ENCODE results near the gene GTPBP3.
"Not testable (repeated sequence)": the region's sequence is repeated elsewhere in the genome, so short reads cannot be mapped to it uniquely, and the experiment has no call there.

The GTPBP3 gene

GRCh38 chr19:17341845-17342244, 4.5 kb downstream of the GTPBP3 start:
- no peak for DNase-seq (ENCODE audit: low read depth)

DNA sequence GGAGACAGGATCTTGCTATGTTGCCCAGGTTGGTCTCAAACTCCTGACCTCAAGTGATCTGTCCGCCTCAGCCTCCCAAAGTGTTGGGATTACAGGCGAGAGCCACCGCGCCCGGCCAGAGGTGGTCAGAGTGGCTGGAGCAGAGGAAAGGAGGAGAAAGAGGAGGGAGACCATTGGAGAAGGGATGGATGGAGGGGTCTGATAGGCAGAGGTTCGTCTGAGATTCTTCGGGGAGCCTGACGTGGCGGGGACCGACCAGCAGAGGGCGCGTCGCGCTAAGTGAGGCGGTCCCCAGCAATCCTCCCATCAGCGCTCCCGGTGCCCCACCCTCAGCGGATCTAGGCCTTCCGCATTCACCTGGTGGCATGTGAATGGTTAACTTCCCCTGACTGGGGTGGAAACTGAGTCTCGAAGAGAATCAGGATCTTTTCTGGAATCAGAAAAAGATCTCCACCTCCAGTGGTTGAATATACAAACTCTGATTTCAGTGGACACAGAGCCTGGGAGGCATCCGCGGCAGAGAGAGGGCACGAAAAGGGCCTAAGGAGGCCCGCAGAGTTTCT, 8.8 kb downstream of the GTPBP3 start:
- DNase-seq (ENCODE audit: low read depth) = peak; percentile 76

- no peak for DNase-seq (ENCODE audit: low read depth)
These were observed 10.0 kb downstream of the GTPBP3 start for GRCh38 chr19:17347361-17347760.

GRCh38 chr19:17347877-17348276, 10.5 kb downstream of the GTPBP3 start:
- DNase-seq (ENCODE audit: low read depth) = no peak

GRCh38 chr19:17348700-17349099, 11.3 kb downstream of the GTPBP3 start:
- no peak for DNase-seq (ENCODE audit: low read depth)

DNA sequence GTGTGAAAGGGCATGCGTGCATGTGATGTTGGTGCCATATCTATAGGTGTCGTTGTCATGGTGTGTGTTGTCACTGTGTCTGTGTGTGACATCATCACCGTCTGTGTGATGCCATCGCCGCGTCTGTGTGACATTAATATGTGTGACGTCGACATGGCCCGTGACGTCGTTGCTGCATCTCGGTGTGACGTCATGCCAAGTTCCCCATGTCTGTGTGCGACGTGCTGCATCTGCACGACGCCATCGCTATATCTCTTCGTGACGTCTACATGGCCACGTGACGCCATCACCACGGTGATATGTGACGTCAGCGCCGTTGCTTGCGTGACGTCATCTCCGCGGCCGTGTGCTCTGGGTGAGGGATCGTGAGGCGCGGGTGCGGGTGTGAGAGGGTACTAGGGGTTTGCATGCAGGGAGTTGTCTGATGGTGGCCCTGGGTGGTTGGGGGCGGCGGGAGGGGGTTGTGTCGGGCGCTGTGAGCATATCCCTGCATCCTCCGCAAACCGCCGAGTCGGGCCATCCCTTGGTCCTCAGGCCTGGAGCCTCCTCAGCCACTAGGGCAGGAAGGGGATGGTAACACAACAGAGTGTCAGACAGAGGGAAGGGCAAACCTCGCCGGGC, 14.6 kb downstream of the GTPBP3 start:
- no peak for DNase-seq (ENCODE audit: low read depth)

GRCh38 chr19:17352608-17353280, 15.4 kb downstream of the GTPBP3 start:
- no peak for DNase-seq (ENCODE audit: low read depth)

DNA sequence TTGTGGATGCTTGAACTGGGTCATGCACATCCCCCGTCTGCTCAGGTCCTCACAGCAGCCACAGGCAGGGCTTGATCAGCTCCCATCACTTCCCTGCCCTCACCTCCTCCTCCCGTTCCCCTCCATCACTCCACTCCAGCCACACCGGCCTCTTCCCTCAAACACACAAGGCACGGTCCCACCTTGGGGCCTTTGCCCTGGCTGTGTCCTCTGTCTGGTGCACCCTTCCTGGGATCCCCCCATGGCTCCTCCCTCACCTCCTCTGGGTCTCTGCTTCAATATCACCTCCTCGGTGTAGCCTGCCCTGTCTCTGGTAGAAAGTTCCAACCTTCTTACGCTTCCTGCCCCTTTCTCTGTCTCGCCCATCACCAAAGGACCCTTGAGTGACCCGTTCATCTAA, 16.0 kb downstream of the GTPBP3 start:
- DNase-seq (ENCODE audit: low read depth) = no peak

DNA sequence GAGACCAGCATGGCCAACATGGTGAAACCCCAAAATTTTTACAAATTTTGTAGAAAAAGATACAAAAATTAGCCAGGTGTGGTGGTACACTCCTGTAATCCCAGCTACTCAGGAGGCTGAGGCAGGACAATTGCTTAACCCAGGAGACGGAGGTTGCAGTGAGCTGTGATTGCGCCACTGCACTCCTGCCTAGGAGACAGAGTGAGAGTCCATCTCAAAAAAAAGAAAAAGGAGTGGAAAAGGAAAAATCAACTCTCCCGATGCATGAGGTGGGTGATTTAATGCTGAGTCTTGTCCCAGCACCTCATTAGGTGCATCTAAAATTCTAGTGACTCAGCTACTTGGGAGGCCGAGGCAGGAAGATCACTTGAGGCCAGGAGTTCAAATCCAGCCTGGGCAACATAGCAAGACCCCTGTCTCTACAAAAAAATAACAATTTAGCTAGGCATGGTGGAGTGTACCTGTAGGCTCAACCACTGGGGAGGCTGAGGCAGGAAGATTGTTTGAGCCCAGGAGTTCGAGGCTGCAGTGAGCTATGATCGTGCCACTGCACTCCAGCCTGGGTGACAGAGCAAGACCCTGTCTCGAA, 19.8 kb downstream of the GTPBP3 start:
- no peak for DNase-seq (ENCODE audit: low read depth)

- DNase-seq (ENCODE audit: low read depth) = no peak
These were observed 20.4 kb downstream of the GTPBP3 start for GRCh38 chr19:17357724-17358123.

DNA sequence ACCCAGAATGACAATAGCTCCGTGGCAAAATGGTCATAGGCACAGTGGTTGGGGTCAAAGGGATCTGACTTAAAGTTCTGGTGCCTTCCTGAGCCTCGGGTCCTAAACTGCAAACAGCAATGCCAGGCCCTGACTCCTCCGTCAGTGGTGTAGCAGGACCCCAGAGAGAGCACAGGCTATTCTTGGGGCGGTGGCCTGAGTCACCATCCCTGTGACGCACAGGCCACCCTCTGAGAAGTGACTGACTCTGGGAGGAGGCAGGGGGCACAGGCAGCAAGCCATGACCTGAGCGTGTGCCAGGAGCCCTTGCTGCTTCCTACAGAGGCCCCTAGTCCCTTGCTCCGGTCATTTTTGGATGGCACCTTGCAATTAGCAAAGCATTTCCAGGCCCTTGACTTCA, 21.0 kb downstream of the GTPBP3 start:
- no peak for DNase-seq (ENCODE audit: low read depth)

GRCh38 chr19:17359905-17360800, 22.8 kb downstream of the GTPBP3 start:
- DNase-seq (ENCODE audit: low read depth) = no peak

GRCh38 chr19:17363852-17364605, 26.7 kb downstream of the GTPBP3 start:
- DNase-seq (ENCODE audit: low read depth) = not testable (repeated sequence)

- DNase-seq (ENCODE audit: low read depth) = no peak
These were observed 28.0 kb downstream of the GTPBP3 start for GRCh38 chr19:17365361-17365760.

DNA sequence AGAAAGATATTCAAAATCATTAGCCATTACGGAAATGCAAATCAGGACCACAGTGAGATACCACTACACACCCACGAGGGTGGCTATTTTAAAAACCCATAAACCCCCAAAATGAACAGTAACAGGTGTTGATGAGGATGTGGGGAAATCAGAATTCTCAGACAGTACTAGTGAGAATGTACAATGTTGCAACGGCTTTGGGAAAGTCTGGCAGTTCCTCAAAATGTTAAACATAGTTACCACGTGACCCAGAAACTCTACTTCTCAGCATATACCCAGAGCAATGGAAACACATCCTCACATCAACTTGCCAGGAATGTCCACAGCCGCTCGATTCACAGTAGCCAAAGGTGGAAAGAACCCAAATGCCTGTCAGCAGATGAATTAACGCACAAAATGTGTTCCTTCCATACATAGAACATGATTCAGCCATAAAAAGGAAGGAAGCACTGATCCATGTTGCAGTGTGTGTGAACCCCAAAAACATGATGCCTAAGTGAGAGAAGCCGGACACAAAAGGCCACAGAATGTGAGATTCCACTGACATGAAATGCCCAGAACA, 32.8 kb downstream of the GTPBP3 start:
- no peak for DNase-seq (ENCODE audit: low read depth)

DNA sequence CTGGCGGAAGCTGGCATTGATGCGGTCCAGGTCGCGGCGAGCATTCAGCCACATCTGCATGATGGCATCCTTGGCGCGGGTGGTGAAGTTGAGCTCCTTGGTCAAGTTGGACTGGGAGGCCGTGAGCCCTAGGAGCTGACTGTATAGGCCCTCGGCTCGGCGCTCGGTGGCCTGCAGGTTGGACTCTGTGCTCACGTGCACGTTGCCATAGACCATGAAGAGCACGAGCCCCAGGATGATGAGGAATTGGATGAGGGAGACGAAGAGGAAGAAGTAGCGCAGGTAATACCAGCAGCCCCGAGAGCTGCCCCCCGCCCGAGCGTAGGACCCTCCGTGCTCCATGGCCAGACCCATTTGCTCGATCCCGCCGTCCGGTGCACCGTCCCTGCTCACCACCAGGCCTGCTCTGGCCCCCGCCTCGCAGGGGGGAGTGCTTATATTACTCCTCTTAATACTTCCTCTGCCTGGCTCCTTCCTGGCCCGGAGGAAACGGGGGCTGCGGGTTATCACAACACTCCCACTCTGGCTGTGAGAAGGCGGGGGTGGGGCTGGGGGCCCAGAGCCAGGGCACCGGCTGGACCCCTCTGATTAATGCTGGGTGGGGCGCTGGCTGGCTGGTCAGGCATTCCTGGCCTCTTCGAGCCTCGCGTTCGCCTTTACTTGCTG, 39.7 kb downstream of the GTPBP3 start, which contains the start of gene PLVAP:
PLVAP (minus strand) TSS at position 408 of the 666 bp plus-strand sequence; CDS start at position 354, 54 bp downstream.
- DNase-seq (ENCODE audit: low read depth) = no peak

DNA sequence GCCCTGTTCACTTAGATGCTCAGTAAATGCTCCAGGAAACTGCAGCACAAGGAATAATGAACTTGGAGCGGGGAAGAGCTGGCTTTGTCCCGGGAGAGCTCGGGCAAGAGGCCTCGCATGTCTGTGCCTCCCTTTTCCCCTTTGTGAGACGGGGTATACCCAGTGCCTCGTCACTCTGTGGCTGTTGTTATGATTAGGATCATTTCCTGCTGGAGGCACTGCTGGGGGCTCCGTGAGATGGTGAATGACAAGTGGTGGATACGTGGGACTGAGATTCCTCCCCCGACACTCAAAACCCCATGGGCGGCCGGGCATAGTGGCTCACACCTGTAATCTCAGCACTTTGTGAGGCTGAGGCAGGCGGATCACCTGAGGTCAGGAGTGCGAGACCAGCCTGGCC, 40.9 kb downstream of the GTPBP3 start:
- no peak for DNase-seq (ENCODE audit: low read depth)

GRCh38 chr19:17379221-17379631, 41.9 kb downstream of the GTPBP3 start:
- no peak for DNase-seq (ENCODE audit: low read depth)

DNA sequence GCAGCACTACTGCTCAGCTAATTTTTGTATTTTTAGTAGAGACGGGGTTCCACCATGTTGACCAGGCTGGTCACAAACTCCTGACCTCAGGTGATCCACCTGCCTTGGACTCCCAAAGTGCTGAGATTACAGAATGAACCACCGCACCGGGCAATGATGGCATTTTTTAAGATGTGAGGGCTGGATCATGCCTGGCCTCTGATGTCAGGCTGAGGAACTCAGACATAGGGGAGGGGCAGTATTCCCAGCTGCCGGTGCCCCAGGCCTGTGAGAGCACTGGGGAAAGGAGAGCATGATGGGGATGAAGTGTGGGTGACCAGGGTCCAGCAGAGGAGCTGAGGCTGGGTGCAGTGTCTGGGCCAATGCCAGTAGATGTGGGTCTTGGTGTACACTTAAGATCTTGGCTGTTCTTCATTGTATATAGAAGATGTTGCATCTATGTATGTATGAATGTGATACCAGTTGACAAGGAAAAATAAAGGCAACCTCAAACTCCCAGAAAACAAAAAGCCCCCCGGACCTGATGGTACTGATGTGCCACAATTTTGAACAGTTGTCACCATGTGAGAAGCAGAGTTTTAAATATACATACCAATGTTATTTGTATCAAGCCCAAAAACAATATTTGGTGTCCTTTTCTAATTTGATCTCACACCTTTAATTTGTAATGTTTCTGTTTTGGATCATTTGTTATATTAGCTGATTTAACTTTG, 43.2 kb downstream of the GTPBP3 start:
- DNase-seq (ENCODE audit: low read depth) = no peak
